Measurements from ENCODE around the gene P3H4. TPM values are rescaled to one million over a fixed set of nuclear protein-coding genes. Genes with fewer than 3 reads are reported as not detected.

P3H4 gene
- total RNA-seq, 2 experiments from 2014 or later: 2.2 TPM; not detected in 1

- no peaks in the 10 kb centered on the region for H3K9me3 ChIP-seq (ENCODE audit: low read length)
- intact Hi-C loops (cut with micrococcal nuclease; ENCODE audit: unreplicated experiment): no loop called here
- H3K27ac ChIP-seq (ENCODE audit: low read depth, low read length, poor library complexity, severe bottlenecking): no peak overlapping the region
- ChIA-PET POLR2A (no interaction called here), CTCF (ENCODE audit: unreplicated experiment) (no interaction called here)
- no peaks in the 10 kb centered on the region for H4K20me1 ChIP-seq (ENCODE audit: insufficient read depth, low read length)
- no peak overlapping the region for H3K4me2 ChIP-seq (ENCODE audit: low read length)
- peaks cover 10% of the 10 kb centered on the region for H3K4me1 ChIP-seq (ENCODE audit: insufficient read depth, low read length, poor library complexity, severe bottlenecking)
- H2AFZ ChIP-seq (ENCODE audit: low read length): no peak overlapping the region
- no peak overlapping the region for H3K4me3 ChIP-seq (ENCODE audit: low read depth, low read length, poor library complexity, severe bottlenecking)
- H3K9me2 ChIP-seq (ENCODE audit: insufficient read depth, low read length): no peaks in the 10 kb centered on the region
- no peaks in the 10 kb centered on the region for H3K79me2 ChIP-seq (ENCODE audit: insufficient read depth, low read depth, low read length)
- DNase-seq (ENCODE audit: low spot score): no peak
- BruUV-seq (replicated peaks): no TSS peak
- no peak for TF ChIP-seq CTCF (conservative IDR thresholded peaks at IDR 0.05; ENCODE audit: low read length)
- no peak for TF ChIP-seq EZH2phosphoT487 (IDR thresholded peaks at IDR 0.05; ENCODE audit: borderline replicate concordance, low read depth, low read length)
- H3K36me3 ChIP-seq (ENCODE audit: insufficient read depth, low read length): peaks cover 53% of the 10 kb centered on the region
Measured at GRCh38 chr17:41766135-41766534, 45.6 kb downstream of the P3H4 start.

DNA sequence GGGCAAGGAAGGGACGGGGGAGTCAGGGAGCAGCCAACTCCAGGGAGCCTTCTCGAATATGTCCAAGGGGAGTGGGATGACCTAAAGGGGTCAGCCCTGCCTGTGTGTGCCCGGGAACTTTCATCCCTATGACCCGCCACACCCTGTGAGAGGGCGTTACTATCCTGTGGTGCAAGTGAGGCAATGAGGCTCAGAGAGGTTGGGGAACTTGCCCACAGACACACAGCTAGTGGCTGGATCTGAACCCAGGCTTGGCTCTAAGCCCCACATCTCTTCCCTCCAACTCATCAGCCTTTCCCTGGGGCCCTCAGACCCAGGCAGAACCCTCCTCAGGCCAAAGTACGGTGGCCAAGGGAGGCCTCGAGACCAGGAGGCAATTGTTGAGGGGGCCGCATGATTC lies 48.4 kb downstream of the P3H4 start:
- POLR2A ChIA-PET: interaction anchor here (0.9 kb wide), 1 partner anchor 328 kb away, joined by 4 read pairs; no protein-coding TSS in a partner anchor
- CTCF ChIA-PET (ENCODE audit: unreplicated experiment): no interaction called here
- Histone ChIP-seq H3K4me3 (ENCODE audit: low read depth, low read length, poor library complexity, severe bottlenecking) (no peak overlapping the region), H3K4me2 (ENCODE audit: low read length) (no peak overlapping the region), H3K27ac (ENCODE audit: low read depth, low read length, poor library complexity, severe bottlenecking) (no peak overlapping the region), H3K9me3 (ENCODE audit: low read length) (no peaks in the 10 kb centered on the region), H2AFZ (ENCODE audit: low read length) (no peak overlapping the region), H3K79me2 (ENCODE audit: insufficient read depth, low read depth, low read length) (no peaks in the 10 kb centered on the region), H3K9me2 (ENCODE audit: insufficient read depth, low read length) (no peaks in the 10 kb centered on the region), H3K36me3 (ENCODE audit: insufficient read depth, low read length) (peaks cover 55% of the 10 kb centered on the region), H4K20me1 (ENCODE audit: insufficient read depth, low read length) (no peaks in the 10 kb centered on the region), H3K4me1 (ENCODE audit: insufficient read depth, low read length, poor library complexity, severe bottlenecking) (no peaks in the 10 kb centered on the region)
- TF ChIP-seq CTCF (conservative IDR thresholded peaks at IDR 0.05; ENCODE audit: low read length) (no peak), EZH2phosphoT487 (IDR thresholded peaks at IDR 0.05; ENCODE audit: borderline replicate concordance, low read depth, low read length) (no peak)
- intact Hi-C loops (cut with micrococcal nuclease; ENCODE audit: unreplicated experiment): no loop called here
- DNase-seq (ENCODE audit: low spot score): no peak
- no TSS peak for BruUV-seq (replicated peaks)

DNA sequence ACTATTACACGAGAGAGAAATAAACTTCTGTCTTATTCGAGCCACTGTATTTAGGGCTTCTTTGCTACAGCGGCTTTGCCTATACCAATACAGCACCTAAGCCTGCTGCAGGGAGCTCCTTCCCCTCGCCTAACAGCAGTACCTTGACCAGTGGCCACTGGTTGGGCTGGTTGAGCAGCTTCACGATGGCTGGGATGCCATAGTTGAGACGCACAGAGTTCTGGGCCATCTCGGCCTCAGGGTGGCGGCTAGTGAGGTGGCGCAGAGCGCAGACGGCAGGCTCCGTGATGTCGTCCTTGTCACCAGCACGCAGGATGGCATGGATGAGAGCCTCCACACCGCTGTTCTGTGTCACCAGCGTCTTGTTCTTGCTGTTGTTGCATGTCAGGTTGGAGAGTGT lies 48.9 kb downstream of the P3H4 start:
- Histone ChIP-seq H3K9me2 (ENCODE audit: insufficient read depth, low read length) (no peaks in the 10 kb centered on the region), H3K4me1 (ENCODE audit: insufficient read depth, low read length, poor library complexity, severe bottlenecking) (no peaks in the 10 kb centered on the region), H3K4me3 (ENCODE audit: low read depth, low read length, poor library complexity, severe bottlenecking) (no peak overlapping the region), H2AFZ (ENCODE audit: low read length) (no peak overlapping the region), H3K4me2 (ENCODE audit: low read length) (no peak overlapping the region), H3K79me2 (ENCODE audit: insufficient read depth, low read depth, low read length) (no peaks in the 10 kb centered on the region), H3K36me3 (ENCODE audit: insufficient read depth, low read length) (peaks cover 58% of the 10 kb centered on the region), H4K20me1 (ENCODE audit: insufficient read depth, low read length) (no peaks in the 10 kb centered on the region), H3K27ac (ENCODE audit: low read depth, low read length, poor library complexity, severe bottlenecking) (no peak overlapping the region), H3K9me3 (ENCODE audit: low read length) (no peaks in the 10 kb centered on the region)
- no peak for TF ChIP-seq CTCF (conservative IDR thresholded peaks at IDR 0.05; ENCODE audit: low read length)
- no peak for TF ChIP-seq EZH2phosphoT487 (IDR thresholded peaks at IDR 0.05; ENCODE audit: borderline replicate concordance, low read depth, low read length)
- CTCF ChIA-PET (ENCODE audit: unreplicated experiment): no interaction called here
- POLR2A ChIA-PET: no interaction called here
- BruUV-seq (replicated peaks): no TSS peak
- intact Hi-C loops (cut with micrococcal nuclease; ENCODE audit: unreplicated experiment): no loop called here
- no peak for DNase-seq (ENCODE audit: low spot score)

Measured in OCI-LY7 (cell line).